GM12878 (cell line): Measurements from ENCODE around the gene NR1D2. TPM values are rescaled to one million over a fixed set of nuclear protein-coding genes. Genes with fewer than 3 reads are reported as not detected.

Experiments used
- ATAC-seq: fragments of 200-7000 bp; cut with Tn5 transposase; 3 replicates; pipeline ENCODE4 v1.9.1; 2020; ENCODE audit warnings: mild to moderate bottlenecking, moderate library complexity
- BruUV-seq: library from RNA; stranded (reverse); fragments of 400-500 nt; replicated peaks from 2 replicates; lab custom pipeline; 2021; lab: Mats Ljungman, UMichigan
- CTCF ChIA-PET: fragments of 300-600 bp; sonication (Branson Sonifier 250); formaldehyde crosslinking; extraction: SDS; loops from one replicate; lab custom pipeline; 2021; ENCODE audit warnings: inconsistent platforms; lab: Yijun Ruan, JAX
- POLR2A ChIA-PET: fragments of 350-600 bp; formaldehyde crosslinking; extraction: SDS; loops from one replicate; lab custom pipeline; 2021; ENCODE audit warnings: inconsistent platforms; lab: Charles Lee
- RAD21 ChIA-PET: fragments of 300-600 bp; sonication (Branson Sonifier 250); formaldehyde crosslinking; loops from one replicate; lab custom pipeline; 2023; ENCODE audit warnings: antibody characterized with exemption; ENCODE audit not compliant: unreplicated experiment; lab: Charles Lee
- SMC1A ChIA-PET: fragments of 300-600 bp; sonication (Branson Sonifier 250); formaldehyde crosslinking; loops from one replicate; lab custom pipeline; 2023; ENCODE audit not compliant: unreplicated experiment, uncharacterized antibody; lab: Charles Lee
- DNase-seq: peaks from one replicate; pipeline ENCODE4 v3.0.0-alpha.2; 2011; ENCODE audit warnings: low read depth, low spot score
- FAIRE-seq: peaks from 3 replicates; lab custom pipeline; 2011; peaks lifted over from hg19 to GRCh38; lab: Jason Lieb, UNC
- H2AFZ ChIP-seq: 2 replicates; pipeline ENCODE4 v1.6.0; 2011; ENCODE audit warnings: low read depth, low read length, control low read depth; ENCODE audit not compliant: control insufficient read depth
- H3K27ac ChIP-seq: 2 replicates; pipeline ENCODE4 v1.5.1; 2011; ENCODE audit warnings: control low read depth; ENCODE audit not compliant: control insufficient read depth, insufficient read depth
- H3K27me3 ChIP-seq, 2 experiments: replicated peaks in 1 of 2; 2 replicates each; pipeline versions ENCODE4 v1.6.0 to v1.6.1; 2011; ENCODE audit warnings: low read length in 1 of 2; ENCODE audit not compliant: control insufficient read depth in 2 of 2, insufficient read depth in 2 of 2
- H3K36me3 ChIP-seq, 2 experiments: 2 replicates each; pipeline ENCODE4 v1.5.1; 2011; ENCODE audit warnings: low read length in 1 of 2; ENCODE audit not compliant: control insufficient read depth in 2 of 2, insufficient read depth in 2 of 2
- H3K4me1 ChIP-seq: 2 replicates; pipeline ENCODE4 v1.6.1; 2011; ENCODE audit warnings: mild to moderate bottlenecking, low read length, moderate library complexity, mixed read lengths; ENCODE audit not compliant: control insufficient read depth, insufficient read depth
- H3K4me2 ChIP-seq: 2 replicates; pipeline ENCODE4 v1.6.0; 2011; ENCODE audit warnings: control low read depth; ENCODE audit not compliant: control insufficient read depth, insufficient read depth
- H3K4me3 ChIP-seq: fragments of 200-600 bp; sonication (generic); 2 replicates; pipeline ENCODE4 v1.5.1; 2016
- H3K79me2 ChIP-seq: 2 replicates; pipeline ENCODE4 v1.6.0; 2011; ENCODE audit warnings: low read length; ENCODE audit not compliant: control insufficient read depth, insufficient read depth
- H3K9ac ChIP-seq: 2 replicates; pipeline ENCODE4 v1.8.0; 2011; ENCODE audit warnings: low read length, control low read depth, mixed read lengths; ENCODE audit not compliant: control insufficient read depth, insufficient read depth
- H3K9me3 ChIP-seq: replicated peaks from 3 replicates; pipeline ENCODE4 v1.5.1; 2011; ENCODE audit warnings: mild to moderate bottlenecking, low read length; ENCODE audit not compliant: control insufficient read depth, insufficient read depth
- H4K20me1 ChIP-seq: 2 replicates; pipeline ENCODE4 v1.6.0; 2011; ENCODE audit not compliant: control insufficient read depth, insufficient read depth
- CEBPZ ChIP-seq: fragments of 150-350 bp; IDR thresholded peaks from 2 replicates; pipeline ENCODE4 v1.6.1; 2016; ENCODE audit warnings: low read depth, low read length
- MEF2B ChIP-seq: fragments of 450-650 bp; IDR thresholded peaks from 2 replicates; pipeline ENCODE4 v1.6.1; 2018; ENCODE audit warnings: mild to moderate bottlenecking, moderate library complexity; ENCODE audit not compliant: partially characterized antibody, poor library complexity, severe bottlenecking
- WGBS: methylation state at CpG from one replicate; pipeline ENCODE4 v1.1.6; 2016; ENCODE audit warnings: low lambda C conversion rate; ENCODE audit not compliant: insufficient replicate concordance, insufficient coverage; ENCODE audit errors: missing lambda C conversion rate; 5-methylcytosine and 5-hydroxymethylcytosine counted together
- in situ Hi-C: fragments of 300-500 bp; cut with MboI; formaldehyde crosslinking; loops from 9 replicates; pipeline ENCODE4 v1.14.3; 2018; ENCODE audit warnings: mixed read lengths
- intact Hi-C: fragments of 100-400 bp; cut with micrococcal nuclease; formaldehyde crosslinking; loops from one replicate; pipeline ENCODE4 v1.14.2; 2022; ENCODE audit not compliant: unreplicated experiment
- polyA plus RNA-seq, 11 experiments: library from polyadenylated mRNA; depleted of rRNA in 4 of 11; unstranded in 6 of 11; stranded (reverse) in 5 of 11; fragments of >200 nt; fragmentation: Nextera tagmentation in 4 of 11; fragmentation: Illumina TruSeq in 1 of 11; extraction: Ambion mirVana in 4 of 11; extraction: Trizol in 1 of 11; gene quantifications; 1 replicate in 1 of 11; 2 replicates in 10 of 11; pipeline versions ENCODE4 v1.2.1 to v1.2.3, GENCODE V29; 2011 to 2016; ENCODE audit warnings: inconsistent platforms in 2 of 11, missing spikeins in 2 of 11, low read depth in 1 of 11
- total RNA-seq, 4 experiments: library from RNA; depleted of rRNA in 3 of 4; stranded (reverse); fragments of >200 nt in 3 of 4; fragmentation: Illumina TruSeq in 1 of 4; extraction: Trizol in 1 of 4; gene quantifications; 2 replicates each; pipeline versions ENCODE4 v1.2.1 to v1.2.3, GENCODE V29; 2013 to 2021

The NR1D2 gene
- total and polyA plus RNA-seq, 10 of the 15 experiments (the other 5 are each of a cell fraction or from before 2014, with no cell fraction given) = 0.67 to 5.3 (median 2.6) TPM

DNA sequence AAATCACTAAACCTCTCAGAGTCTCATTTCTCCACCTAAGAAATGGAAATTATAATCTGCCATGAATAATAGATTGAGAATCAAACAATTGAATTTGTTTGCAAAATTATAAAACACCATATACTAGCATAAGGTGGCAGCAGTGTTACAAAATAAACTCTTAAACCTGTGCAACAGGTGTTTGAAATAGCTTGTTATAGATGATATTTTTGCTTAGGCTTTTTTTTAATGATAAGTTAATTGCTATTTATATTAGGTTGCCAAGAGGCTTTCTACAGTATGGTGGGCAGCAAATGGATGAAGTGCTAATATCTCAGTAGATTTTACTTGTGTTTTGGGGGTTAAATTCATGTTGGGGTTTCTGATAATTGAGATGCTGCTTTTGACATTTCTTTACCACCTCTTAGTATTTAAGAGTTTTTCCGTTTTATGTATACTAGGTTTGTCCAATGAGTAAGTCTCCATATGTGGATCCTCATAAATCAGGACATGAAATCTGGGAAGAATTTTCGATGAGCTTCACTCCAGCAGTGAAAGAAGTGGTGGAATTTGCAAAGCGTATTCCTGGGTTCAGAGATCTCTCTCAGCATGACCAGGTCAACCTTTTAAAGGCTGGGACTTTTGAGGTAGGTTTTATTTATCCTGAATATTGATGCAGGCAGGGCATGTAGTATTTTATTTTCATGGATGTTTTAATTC lies 19.6 kb downstream of the NR1D2 start:
- no peak overlapping the region for H2AFZ ChIP-seq
- ChIA-PET POLR2A (interaction anchor here (0.6 to 0.7 kb wide), 3 partner anchors 9 to 1789 kb away, joined by 3 read pairs; no protein-coding TSS in a partner anchor), RAD21 (interaction anchor here (0.7 to 0.9 kb wide), 2 partner anchors 58 to 138 kb away, joined by 3 to 6 read pairs; no protein-coding TSS in a partner anchor)
- peaks cover 0 to 9% of the 10 kb centered on the region in 2 experiments; a peak in 2 of 4 replicates for H3K36me3 ChIP-seq
- H3K9me3 ChIP-seq = no peaks in the 10 kb centered on the region
- intact Hi-C loops (no loop called here), in situ Hi-C loops (no loop called here)
- H3K4me1 ChIP-seq = no peaks in the 10 kb centered on the region
- H3K79me2 ChIP-seq = no peaks in the 10 kb centered on the region
- 97% methylated on average over 3 of the region's 3 CpGs for WGBS
- H3K4me2 ChIP-seq = no peak overlapping the region
- TF ChIP-seq MEF2B (no peak), CEBPZ (no peak)
- TF ChIP-seq, all 136 proteins: peak for 0
- BruUV-seq = no TSS peak
- H3K9ac ChIP-seq = no peak overlapping the region
- no peak overlapping the region for H3K27ac ChIP-seq
- ChIA-PET CTCF (no interaction called here), SMC1A (interaction anchor here (0.9 to 1.5 kb wide), 3 partner anchors 9 to 32 kb away, joined by 3 read pairs; no protein-coding TSS in a partner anchor)
- no peaks in the 10 kb centered on the region for H3K27me3 ChIP-seq
- H3K4me3 ChIP-seq = no peak overlapping the region
- FAIRE-seq (no peak), ATAC-seq (no peak), DNase-seq (no peak)
- no peaks in the 10 kb centered on the region for H4K20me1 ChIP-seq
